GM18517 (cell line): ENCODE results near the gene MSANTD1.

ENCODE experiments used
- ATAC-seq: cut with Tn5 transposase; IDR thresholded peaks from one replicate; pipeline ENCODE4 v1.9.1; 2021; ENCODE audit warnings: mild to moderate bottlenecking, moderate library complexity; ENCODE audit not compliant: unreplicated experiment

The MSANTD1 gene

GRCh38 chr4:3286335-3287175, 37.6 kb downstream of the MSANTD1 start:
- peak; percentile 86 for ATAC-seq

GRCh38 chr4:3287271-3287971, 38.5 kb downstream of the MSANTD1 start:
- ATAC-seq = no peak

- no peak for ATAC-seq
Observed at GRCh38 chr4:3287972-3288570, 39.1 kb downstream of the MSANTD1 start.

- no peak for ATAC-seq
Observed at GRCh38 chr4:3288571-3289094, 39.7 kb downstream of the MSANTD1 start.

GRCh38 chr4:3290476-3290875, 41.5 kb downstream of the MSANTD1 start:
- no peak for ATAC-seq

GRCh38 chr4:3290889-3291321, 41.9 kb downstream of the MSANTD1 start:
- no peak for ATAC-seq

GRCh38 chr4:3291411-3291968, 42.5 kb downstream of the MSANTD1 start:
- ATAC-seq = no peak

GRCh38 chr4:3291969-3292570, 43.1 kb downstream of the MSANTD1 start:
- ATAC-seq = peak; percentile 36

- peak; percentile 82 for ATAC-seq
Observed at GRCh38 chr4:3292571-3293400, 43.8 kb downstream of the MSANTD1 start, which contains the start of gene RGS12. TSS of gene RGS12 (plus strand) at chr4:3293021. CDS start at chr4:3316171, 23,150 bp downstream.

GRCh38 chr4:3293401-3294391, 44.7 kb downstream of the MSANTD1 start:
- no peak for ATAC-seq

GRCh38 chr4:3294401-3295241, 45.7 kb downstream of the MSANTD1 start:
- no peak for ATAC-seq

- ATAC-seq = no peak
Observed at GRCh38 chr4:3295837-3296624, 47.1 kb downstream of the MSANTD1 start.

- no peak for ATAC-seq
Observed at GRCh38 chr4:3296651-3297050, 47.7 kb downstream of the MSANTD1 start.

GRCh38 chr4:3297066-3297859, 48.3 kb downstream of the MSANTD1 start:
- ATAC-seq = no peak

GRCh38 chr4:3299122-3299975, 50.4 kb downstream of the MSANTD1 start:
- ATAC-seq = no peak
